Fibroblast of lung (primary cell): ENCODE measurements around the gene GPR149. TPM values are rescaled to one million over a fixed set of nuclear protein-coding genes. Genes with fewer than 3 reads are reported as not detected.

Source experiments
- DNase-seq, 2 donors: peaks; one replicate each; pipeline versions ENCODE4 v3.0.0 to v3.0.0-alpha.2; 2010; ENCODE audit warnings: low read depth in 2 of 2
- H2AFZ ChIP-seq: 2 replicates; pipeline ENCODE4 v1.5.1; 2012; ENCODE audit warnings: low read length, control low read depth, inconsistent platforms
- H3K27ac ChIP-seq: 2 replicates; pipeline ENCODE4 v1.5.1; 2011; ENCODE audit warnings: low read length, control low read depth; ENCODE audit not compliant: insufficient read depth
- H3K27me3 ChIP-seq: 2 replicates; pipeline ENCODE4 v1.5.1; 2011; ENCODE audit warnings: mild to moderate bottlenecking, low read length; ENCODE audit not compliant: control insufficient read depth, insufficient read depth
- H3K36me3 ChIP-seq: 2 replicates; pipeline ENCODE4 v1.5.1; 2011; ENCODE audit warnings: low read length; ENCODE audit not compliant: control insufficient read depth, insufficient read depth
- H3K4me1 ChIP-seq: 2 replicates; pipeline ENCODE4 v1.5.1; 2011; ENCODE audit warnings: low read length; ENCODE audit not compliant: control insufficient read depth, insufficient read depth; ENCODE audit errors: extremely low read depth
- H3K4me2 ChIP-seq: 2 replicates; pipeline ENCODE4 v1.5.1; 2011; ENCODE audit warnings: low read length, control low read depth; ENCODE audit not compliant: insufficient read depth; ENCODE audit errors: extremely low read depth
- H3K4me3 ChIP-seq, 4 experiments: fragments of 200-600 bp in 1 of 4; sonication (generic) in 1 of 4; replicated peaks in 1 of 4; 2 replicates each; pipeline ENCODE4 v1.5.1; 2011 to 2016; ENCODE audit warnings: low read length in 4 of 4, low read depth in 3 of 4, mild to moderate bottlenecking in 3 of 4, control low read depth in 2 of 4, inconsistent platforms in 1 of 4, mixed read lengths in 1 of 4; ENCODE audit not compliant: insufficient read depth in 1 of 4; ENCODE audit errors: control extremely low read depth in 1 of 4
- H3K79me2 ChIP-seq: 2 replicates; pipeline ENCODE4 v1.5.1; 2012; ENCODE audit warnings: mild to moderate bottlenecking, low read length, inconsistent platforms; ENCODE audit not compliant: control insufficient read depth, insufficient read depth
- H3K9ac ChIP-seq: 2 replicates; pipeline ENCODE4 v1.5.1; 2011; ENCODE audit warnings: mild to moderate bottlenecking, low read length, control low read depth; ENCODE audit not compliant: insufficient read depth
- H3K9me3 ChIP-seq: 2 replicates; pipeline ENCODE4 v1.5.1; 2012; ENCODE audit warnings: low read depth, low read length; ENCODE audit not compliant: control insufficient read depth, insufficient read depth
- H4K20me1 ChIP-seq: 2 replicates; pipeline ENCODE4 v1.5.1; 2011; ENCODE audit warnings: low read length; ENCODE audit not compliant: control insufficient read depth, insufficient read depth; ENCODE audit errors: extremely low read depth
- CTCF ChIP-seq, 2 donors: IDR thresholded peaks in 1 of 2; conservative IDR thresholded peaks in 1 of 2; 1 replicate in 1 of 2; 2 replicates in 1 of 2; pipeline ENCODE4 v1.5.1; 2011 to 2012; ENCODE audit warnings: low read length in 2 of 2, control low read depth in 1 of 2, inconsistent platforms in 1 of 2, low read depth in 1 of 2, mild to moderate bottlenecking in 1 of 2
- EZH2 ChIP-seq: IDR thresholded peaks from 2 replicates; pipeline ENCODE4 v1.5.1; 2012; ENCODE audit warnings: low read length, control low read depth, mild to moderate bottlenecking; ENCODE audit errors: missing control alignments
- polyA plus RNA-seq, 2 donors: library from polyadenylated mRNA; depleted of rRNA in 1 of 2; stranded (reverse) in 1 of 2; unstranded in 1 of 2; fragments of >200 nt; gene quantifications; 2 replicates each; pipeline ENCODE4 v1.2.1, GENCODE V29; 2011 to 2012; ENCODE audit warnings: missing spikeins in 1 of 2
- total RNA-seq: library from RNA; depleted of rRNA; stranded (reverse); fragments of >200 nt; gene quantifications from 2 replicates; pipeline ENCODE4 v1.2.1, GENCODE V29; 2014

The GPR149 gene
- total and polyA plus RNA-seq, 2 donors (not counting 1 experiment from before 2014, with no cell fraction given), result not detected

GRCh38 chr3:154307363-154307762 is 122.6 kb downstream of the GPR149 start:
- Histone ChIP-seq H3K4me1 (no peaks in the 10 kb centered on the region), H3K4me2 (no peak overlapping the region), H3K4me3 (no peak overlapping the region), H2AFZ (no peak overlapping the region), H3K9me3 (no peaks in the 10 kb centered on the region), H4K20me1 (no peaks in the 10 kb centered on the region), H3K9ac (no peak overlapping the region), H3K27me3 (no peaks in the 10 kb centered on the region), H3K36me3 (peaks cover 5% of the 10 kb centered on the region), H3K79me2 (no peaks in the 10 kb centered on the region), H3K27ac (no peak overlapping the region)
- TF ChIP-seq EZH2, result no peak
- TF ChIP-seq CTCF (conservative IDR thresholded peaks at IDR 0.05 in 1 of 2, IDR thresholded peaks at IDR 0.05 in 1 of 2; ENCODE audit: low read depth in 1 of 2, low read length in 2 of 2), result no peak
- DNase-seq, result peak in 1 of 2 donors; percentile 13

- no peak for DNase-seq
- Histone ChIP-seq H3K27ac (no peak overlapping the region), H3K4me3 (no peak overlapping the region)
These were observed 125.1 kb downstream of the GPR149 start for GRCh38 chr3:154304936-154305335.

GRCh38 chr3:154304116-154304786 is 125.7 kb downstream of the GPR149 start:
- Histone ChIP-seq H3K9ac (no peak overlapping the region), H3K4me1 (no peaks in the 10 kb centered on the region), H4K20me1 (no peaks in the 10 kb centered on the region), H3K4me2 (no peak overlapping the region), H3K4me3 (no peak overlapping the region), H3K27me3 (no peaks in the 10 kb centered on the region), H3K27ac (no peak overlapping the region), H3K79me2 (no peaks in the 10 kb centered on the region), H2AFZ (no peak overlapping the region), H3K36me3 (peaks cover 9% of the 10 kb centered on the region), H3K9me3 (no peaks in the 10 kb centered on the region)
- DNase-seq, result peak in 1 of 2 donors; percentile 60
- TF ChIP-seq EZH2, result no peak
- TF ChIP-seq CTCF (conservative IDR thresholded peaks at IDR 0.05 in 1 of 2, IDR thresholded peaks at IDR 0.05 in 1 of 2; ENCODE audit: low read depth in 1 of 2, low read length in 2 of 2), result no peak

More at GRCh38 chr3:154304936-154305335, 125.1 kb downstream of the GPR149 start:
- Histone ChIP-seq H3K4me1 (no peaks in the 10 kb centered on the region), H3K27me3 (no peaks in the 10 kb centered on the region), H3K79me2 (no peaks in the 10 kb centered on the region), H3K9ac (no peak overlapping the region), H3K36me3 (peaks cover 8% of the 10 kb centered on the region), H3K9me3 (no peaks in the 10 kb centered on the region), H3K4me2 (no peak overlapping the region), H2AFZ (no peak overlapping the region), H4K20me1 (no peaks in the 10 kb centered on the region)
- TF ChIP-seq EZH2 (no peak), CTCF (conservative IDR thresholded peaks at IDR 0.05 in 1 of 2, IDR thresholded peaks at IDR 0.05 in 1 of 2; ENCODE audit: low read depth in 1 of 2, low read length in 2 of 2) (no peak)
